MCF 10A (cell line): ENCODE measurements around the gene TCF4. TPM values are rescaled to one million over a fixed set of nuclear protein-coding genes. Genes with fewer than 3 reads are reported as not detected.

Source experiments
- BruUV-seq: library from RNA; stranded (reverse); fragments of 400-500 nt; replicated peaks from 2 replicates; lab custom pipeline; 2021; lab: Mats Ljungman, UMichigan
- CTCF ChIA-PET: fragments of 300-600 bp; sonication (Branson Sonifier 250); formaldehyde crosslinking; extraction: SDS; loops from one replicate; lab custom pipeline; 2021; ENCODE audit warnings: antibody characterized with exemption, inconsistent platforms; lab: Yijun Ruan, JAX
- POLR2A ChIA-PET: fragments of 300-600, 350-650 bp; sonication (Branson Sonifier 250); formaldehyde crosslinking; extraction: SDS; loops from one replicate; lab custom pipeline; 2020; ENCODE audit warnings: antibody characterized with exemption, inconsistent platforms; lab: Yijun Ruan, JAX
- DNase-seq: peaks from one replicate; pipeline ENCODE4 v3.0.0-alpha.2; 2018; ENCODE audit not compliant: unreplicated experiment
- H3K27ac Mint-ChIP-seq: one replicate; pipeline ENCODE4 v1.8.0; 2022; ENCODE audit warnings: mild to moderate bottlenecking, low read depth, mixed read lengths; ENCODE audit not compliant: unreplicated experiment
- H3K27me3 Mint-ChIP-seq: one replicate; pipeline ENCODE4 v1.8.0; 2022; ENCODE audit warnings: mixed read lengths; ENCODE audit not compliant: insufficient read depth, unreplicated experiment
- H3K36me3 Mint-ChIP-seq: one replicate; pipeline ENCODE4 v1.8.0; 2022; ENCODE audit warnings: mild to moderate bottlenecking, moderate library complexity, mixed read lengths; ENCODE audit not compliant: insufficient read depth, unreplicated experiment
- H3K4me1 Mint-ChIP-seq: one replicate; pipeline ENCODE4 v1.8.0; 2022; ENCODE audit warnings: mixed read lengths; ENCODE audit not compliant: insufficient read depth, unreplicated experiment
- H3K4me3 Mint-ChIP-seq: one replicate; pipeline ENCODE4 v1.8.0; 2022; ENCODE audit warnings: mild to moderate bottlenecking, moderate library complexity, mixed read lengths; ENCODE audit not compliant: unreplicated experiment
- H3K9me3 Mint-ChIP-seq: one replicate; pipeline ENCODE4 v1.8.0; 2022; ENCODE audit warnings: mixed read lengths; ENCODE audit not compliant: unreplicated experiment
- CTCF ChIP-seq: fragments of 200-600 bp; IDR thresholded peaks from one replicate; pipeline ENCODE4 v1.8.0; 2022; ENCODE audit warnings: antibody characterized with exemption, mild to moderate bottlenecking; ENCODE audit not compliant: unreplicated experiment
- intact Hi-C: fragments of 100-400 bp; cut with micrococcal nuclease; formaldehyde crosslinking; loops from 2 replicates; pipeline ENCODE4 v1.14.1; 2022
- total RNA-seq: library from RNA; stranded (reverse); gene quantifications from 2 replicates; pipeline ENCODE4 v1.2.3, GENCODE V29; 2022

Gene TCF4
- total RNA-seq, 1 experiment from 2014 or later = 6.2 TPM

GRCh38 chr18:55246278-55246677 lies 341.7 kb downstream of the TCF4 start:
- ChIA-PET POLR2A (no interaction called here), CTCF (interaction anchor here (4.7 kb wide), 1 partner anchor 12 kb away, joined by 40 read pairs; no protein-coding TSS in a partner anchor)
- intact Hi-C loops = no loop called here
- no peak overlapping the region for H3K4me3 Mint-ChIP-seq
- no peaks in the 10 kb centered on the region for H3K9me3 Mint-ChIP-seq
- no peak for TF ChIP-seq CTCF
- BruUV-seq = no TSS peak
- no peaks in the 10 kb centered on the region for H3K36me3 Mint-ChIP-seq
- H3K4me1 Mint-ChIP-seq = peaks cover 17% of the 10 kb centered on the region
- DNase-seq = no peak
- H3K27ac Mint-ChIP-seq = no peak overlapping the region
- H3K27me3 Mint-ChIP-seq = no peaks in the 10 kb centered on the region

DNA sequence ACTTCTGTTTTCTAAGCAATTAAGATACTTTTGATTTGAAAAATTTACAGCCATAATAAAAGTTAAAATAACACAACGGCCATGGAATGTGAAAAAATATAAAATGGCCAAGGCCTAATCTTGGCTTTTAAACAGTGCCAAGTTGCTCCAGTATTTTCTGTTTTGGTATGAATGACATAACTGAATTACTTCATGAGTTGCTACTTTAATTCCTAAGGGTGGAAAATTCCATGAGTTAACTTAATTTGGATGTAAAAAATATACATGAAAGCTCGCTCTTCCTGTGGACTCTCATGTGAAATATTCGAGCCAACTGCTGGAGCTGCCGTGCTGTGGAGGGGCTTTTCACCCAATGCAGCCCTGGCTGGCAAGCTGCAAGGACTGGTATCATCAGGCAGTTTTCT lies 342.8 kb downstream of the TCF4 start:
- intact Hi-C loops = no loop called here
- no peaks in the 10 kb centered on the region for H3K36me3 Mint-ChIP-seq
- H3K4me3 Mint-ChIP-seq = no peak overlapping the region
- no peak for TF ChIP-seq CTCF
- H3K9me3 Mint-ChIP-seq = no peaks in the 10 kb centered on the region
- BruUV-seq = no TSS peak
- CTCF ChIA-PET = interaction anchor here (4.7 kb wide), 1 partner anchor 11 kb away, joined by 40 read pairs; no protein-coding TSS in a partner anchor
- POLR2A ChIA-PET = no interaction called here
- no peak overlapping the region for H3K27ac Mint-ChIP-seq
- no peak for DNase-seq
- no peaks in the 10 kb centered on the region for H3K27me3 Mint-ChIP-seq
- H3K4me1 Mint-ChIP-seq = peaks cover 11% of the 10 kb centered on the region

DNA sequence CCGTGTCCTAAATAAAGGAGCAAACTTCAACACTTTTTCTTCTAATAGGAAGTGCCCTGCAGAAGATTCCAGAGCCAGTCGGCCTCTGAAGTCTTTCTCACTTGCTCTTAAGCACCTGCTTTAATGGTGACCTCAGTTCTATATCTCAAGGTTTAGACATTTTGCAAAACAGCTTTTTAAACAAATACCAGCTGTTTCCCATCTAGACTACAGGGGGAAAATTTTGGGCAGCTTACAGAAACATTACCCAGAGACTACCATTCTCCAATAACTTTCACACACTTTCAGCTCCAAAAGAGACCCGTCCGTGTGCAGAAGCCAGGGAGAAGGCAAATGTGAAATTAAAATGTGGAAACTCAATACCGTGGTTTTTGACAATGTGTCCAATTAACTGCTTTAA lies 343.4 kb downstream of the TCF4 start:
- BruUV-seq = no TSS peak
- intact Hi-C loops = no loop called here
- DNase-seq = no peak
- no peak overlapping the region for H3K27ac Mint-ChIP-seq
- H3K36me3 Mint-ChIP-seq = no peaks in the 10 kb centered on the region
- H3K9me3 Mint-ChIP-seq = no peaks in the 10 kb centered on the region
- CTCF ChIA-PET = interaction anchor here (1.5 to 4.7 kb wide), 2 partner anchors 10 to 15 kb away, joined by 4 to 40 read pairs; no protein-coding TSS in a partner anchor
- POLR2A ChIA-PET = no interaction called here
- no peak overlapping the region for H3K4me3 Mint-ChIP-seq
- peaks cover 11% of the 10 kb centered on the region for H3K4me1 Mint-ChIP-seq
- no peaks in the 10 kb centered on the region for H3K27me3 Mint-ChIP-seq
- TF ChIP-seq CTCF = no peak

- Mint-ChIP-seq H3K4me3 (no peak overlapping the region), H3K9me3 (no peaks in the 10 kb centered on the region), H3K27ac (no peak overlapping the region), H3K36me3 (no peaks in the 10 kb centered on the region), H3K27me3 (no peaks in the 10 kb centered on the region), H3K4me1 (peaks cover 11% of the 10 kb centered on the region)
- intact Hi-C loops = no loop called here
- ChIA-PET CTCF (interaction anchor here (0.8 to 4.7 kb wide), 3 partner anchors 9 to 147 kb away, joined by 3 to 40 read pairs (median 4); no protein-coding TSS in a partner anchor), POLR2A (no interaction called here)
- TF ChIP-seq CTCF = no peak
- BruUV-seq = no TSS peak
- DNase-seq = peak; percentile 25
These were observed 344.1 kb downstream of the TCF4 start for GRCh38 chr18:55243857-55244256.
